Activated T-cell treated with anti-CD3 and anti-CD28 coated beads for 48 hours (primary cell): ENCODE data around the gene DAPK1.
"Not testable (repeated sequence)": the region's sequence is repeated elsewhere in the genome, so short reads cannot be mapped to it uniquely, and the experiment has no call there.

Source experiments
- DNase-seq: peaks from one replicate; pipeline ENCODE4 v3.0.0-alpha.2; 2020; ENCODE audit warnings: low read depth

Gene DAPK1

GRCh38 chr9:87742813-87743428, 245.3 kb downstream of the DAPK1 start:
- no peak for DNase-seq

- not testable (repeated sequence) for DNase-seq
Measured at GRCh38 chr9:87744247-87744646, 246.6 kb downstream of the DAPK1 start.

- DNase-seq, result no peak
Measured at GRCh38 chr9:87746186-87746585, 248.5 kb downstream of the DAPK1 start.

DNA sequence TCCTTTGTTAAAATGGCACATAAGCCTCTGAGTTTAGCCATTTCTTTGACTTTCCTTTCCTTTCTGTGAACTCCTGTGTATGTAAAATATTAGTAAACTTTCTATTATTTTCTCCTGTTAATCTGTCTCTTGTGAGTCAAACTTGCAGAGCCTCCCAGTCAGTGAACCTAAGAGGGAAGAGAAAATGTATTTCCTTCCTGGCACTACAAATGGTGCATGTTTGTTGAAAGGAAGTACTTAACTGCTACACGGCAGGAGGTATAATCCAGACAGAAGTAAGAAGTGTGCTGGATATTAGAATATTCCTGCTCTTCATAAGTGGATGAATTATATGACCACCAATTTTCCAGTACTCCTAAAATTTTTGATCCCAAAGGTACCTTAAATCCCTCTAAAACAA, 251.2 kb downstream of the DAPK1 start:
- DNase-seq, result no peak

- DNase-seq, result no peak
Measured at GRCh38 chr9:87749335-87750035, 251.8 kb downstream of the DAPK1 start.

DNA sequence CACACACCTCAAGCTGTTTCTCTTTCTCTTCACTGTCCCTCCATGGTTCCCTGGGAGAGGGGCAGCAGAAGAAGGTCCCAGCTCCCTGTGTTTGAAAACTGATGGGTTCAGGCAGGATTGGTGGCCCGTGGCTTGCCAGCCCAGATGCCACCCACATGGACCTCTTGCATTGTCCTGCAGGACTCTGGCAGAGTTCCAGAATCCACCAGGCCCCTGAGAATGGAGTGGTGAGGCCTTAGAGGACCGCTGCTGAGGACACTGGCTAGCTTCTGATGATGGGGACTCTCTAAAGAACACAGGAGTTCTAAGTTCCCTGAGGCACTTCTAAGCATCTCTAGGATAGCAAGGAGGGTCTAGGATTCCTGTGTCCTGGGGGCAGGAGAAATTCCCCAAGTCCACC, 253.1 kb downstream of the DAPK1 start:
- no peak for DNase-seq

DNA sequence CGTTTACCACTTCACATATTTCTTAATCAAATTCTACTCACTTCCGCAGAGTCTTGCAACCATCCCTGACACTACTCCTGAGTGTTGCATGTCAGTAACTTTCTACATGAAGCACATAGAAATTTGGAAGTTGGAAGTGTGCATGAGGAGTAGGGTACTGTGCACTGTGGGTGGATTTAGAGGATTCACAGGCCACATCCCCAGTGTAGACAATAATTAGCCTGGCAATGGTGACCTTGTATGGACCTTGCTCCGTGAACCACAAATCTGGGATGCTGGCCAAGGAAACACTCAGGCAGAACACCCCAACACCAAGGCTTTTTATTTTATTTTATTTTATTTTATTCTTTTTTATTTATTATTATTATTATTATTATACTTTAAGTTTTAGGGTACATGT, 253.8 kb downstream of the DAPK1 start:
- DNase-seq, result no peak

DNA sequence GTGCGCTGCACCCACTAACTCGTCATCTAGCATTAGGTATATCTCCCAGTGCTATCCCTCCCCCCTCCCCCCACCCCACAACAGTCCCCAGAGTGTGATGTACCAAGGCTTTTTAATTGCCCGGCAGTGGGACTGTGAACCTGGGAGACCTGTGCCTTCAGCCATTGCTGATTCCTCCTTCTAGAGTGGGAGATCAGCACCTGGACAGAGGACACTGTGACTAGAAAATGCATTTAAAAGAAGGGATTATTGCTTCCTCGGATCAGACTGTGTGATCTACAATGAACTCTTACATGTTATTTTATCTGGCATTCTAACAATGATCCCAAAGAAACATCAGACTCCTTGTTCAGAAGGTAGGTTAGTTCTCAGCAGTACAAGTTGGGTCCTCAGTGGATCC, 254.2 kb downstream of the DAPK1 start:
- no peak for DNase-seq

GRCh38 chr9:87753313-87753712, 255.6 kb downstream of the DAPK1 start:
- no peak for DNase-seq
